ENCODE measurements around the gene MOB3B.

Gene MOB3B

DNA sequence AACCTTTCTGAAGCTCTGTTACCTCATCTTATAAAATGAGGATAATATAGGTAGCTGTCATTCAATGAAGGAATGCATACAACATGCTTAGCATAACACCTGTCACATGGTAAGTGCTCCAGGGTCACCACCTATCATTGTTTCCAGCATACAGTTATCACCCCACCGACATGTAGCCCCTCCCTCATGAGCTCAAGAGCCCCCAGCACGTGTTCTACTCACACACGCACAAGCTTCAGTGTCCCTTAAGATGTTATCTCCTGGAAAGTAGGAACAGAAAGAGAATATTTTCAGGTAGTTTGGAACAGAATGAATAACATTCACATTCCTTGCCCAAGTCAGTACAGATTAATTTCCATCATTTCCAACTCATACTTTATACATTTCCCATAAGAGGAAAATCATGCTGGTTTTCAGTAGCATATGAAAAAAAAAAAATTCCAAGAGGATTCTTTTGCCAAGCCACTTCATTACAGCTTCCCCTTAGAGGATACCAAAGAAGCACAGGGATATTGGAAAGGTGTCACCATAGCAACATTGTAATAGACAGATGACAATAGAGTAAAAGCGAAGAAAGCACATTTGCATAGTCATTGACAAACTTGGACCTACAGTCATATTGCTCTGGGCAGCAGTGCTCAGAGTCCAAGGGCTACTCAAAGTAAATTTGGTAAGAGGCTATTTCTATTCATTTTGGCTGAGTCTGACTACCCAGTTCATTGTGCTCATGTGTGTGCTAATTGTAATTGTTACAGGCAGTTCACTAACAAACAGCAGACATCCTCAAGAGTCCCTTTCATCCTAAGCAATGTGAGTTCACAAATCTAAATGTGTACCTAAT lies 1.5 kb upstream of the MOB3B start:
- no peak overlapping the region for H3K27ac ChIP-seq (ENCODE audit: low read length)
- peaks cover 16% of the 10 kb centered on the region for H3K27me3 ChIP-seq (ENCODE audit: control insufficient read depth, insufficient read depth, low read length)
- H3K9ac ChIP-seq (ENCODE audit: low read length): no peak overlapping the region
- peaks cover 10% of the 10 kb centered on the region for H3K4me1 ChIP-seq (ENCODE audit: control insufficient read depth, low read depth, low read length)
- no peak overlapping the region for H3K4me3 ChIP-seq (ENCODE audit: low read length)
- no peaks in the 10 kb centered on the region for H3K9me3 ChIP-seq (ENCODE audit: control insufficient read depth, low read depth, low read length)
- H3K36me3 ChIP-seq (ENCODE audit: control insufficient read depth, low read depth, low read length): no peaks in the 10 kb centered on the region

- Histone ChIP-seq H3K27ac (ENCODE audit: low read length) (peak overlapping the region; percentile 40), H3K36me3 (ENCODE audit: control insufficient read depth, low read depth, low read length) (peaks cover 2% of the 10 kb centered on the region), H3K9me3 (ENCODE audit: control insufficient read depth, low read depth, low read length) (no peaks in the 10 kb centered on the region), H3K27me3 (ENCODE audit: control insufficient read depth, insufficient read depth, low read length) (peaks cover 16% of the 10 kb centered on the region), H3K4me3 (ENCODE audit: low read length) (peak overlapping the region; percentile 87), H3K9ac (ENCODE audit: low read length) (peak overlapping the region; percentile 75), H3K4me1 (ENCODE audit: control insufficient read depth, low read depth, low read length) (peaks cover 14% of the 10 kb centered on the region)
Measured at GRCh38 chr9:27528886-27529315, 713 bp downstream of the MOB3B start.

- Histone ChIP-seq H3K9me3 (ENCODE audit: control insufficient read depth, low read depth, low read length) (no peaks in the 10 kb centered on the region), H3K36me3 (ENCODE audit: control insufficient read depth, low read depth, low read length) (peaks cover 2% of the 10 kb centered on the region), H3K4me3 (ENCODE audit: low read length) (peak overlapping the region; percentile 87), H3K4me1 (ENCODE audit: control insufficient read depth, low read depth, low read length) (peaks cover 19% of the 10 kb centered on the region), H3K27me3 (ENCODE audit: control insufficient read depth, insufficient read depth, low read length) (peaks cover 16% of the 10 kb centered on the region), H3K27ac (ENCODE audit: low read length) (peak overlapping the region; percentile 40), H3K9ac (ENCODE audit: low read length) (peak overlapping the region; percentile 75)
Measured at GRCh38 chr9:27528076-27528885, 1.3 kb downstream of the MOB3B start.

DNA sequence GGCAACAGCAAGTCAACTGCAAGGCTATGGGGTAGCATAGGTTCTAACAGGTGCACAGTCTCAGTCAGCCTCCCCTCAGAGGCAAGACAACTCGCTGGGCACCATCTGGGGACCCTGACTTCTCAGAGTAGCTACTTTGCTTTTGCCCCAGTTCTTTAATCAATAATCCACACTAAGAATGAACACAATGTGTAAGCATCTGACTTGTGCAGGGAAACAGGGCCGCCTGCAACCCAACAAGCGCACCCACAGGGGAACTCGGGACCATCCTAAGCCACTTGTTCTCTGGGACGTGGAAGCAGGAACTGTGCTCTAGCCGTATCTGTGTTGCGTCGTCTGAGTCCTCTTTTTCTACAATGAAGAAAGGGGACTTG lies 1.9 kb downstream of the MOB3B start:
- H3K27ac ChIP-seq (ENCODE audit: low read length): no peak overlapping the region
- H3K27me3 ChIP-seq (ENCODE audit: control insufficient read depth, insufficient read depth, low read length): peaks cover 16% of the 10 kb centered on the region
- H3K9me3 ChIP-seq (ENCODE audit: control insufficient read depth, low read depth, low read length): no peaks in the 10 kb centered on the region
- peak overlapping the region; percentile 75 for H3K9ac ChIP-seq (ENCODE audit: low read length)
- peaks cover 24% of the 10 kb centered on the region for H3K4me1 ChIP-seq (ENCODE audit: control insufficient read depth, low read depth, low read length)
- H3K36me3 ChIP-seq (ENCODE audit: control insufficient read depth, low read depth, low read length): peaks cover 2% of the 10 kb centered on the region
- peak overlapping the region; percentile 87 for H3K4me3 ChIP-seq (ENCODE audit: low read length)

DNA sequence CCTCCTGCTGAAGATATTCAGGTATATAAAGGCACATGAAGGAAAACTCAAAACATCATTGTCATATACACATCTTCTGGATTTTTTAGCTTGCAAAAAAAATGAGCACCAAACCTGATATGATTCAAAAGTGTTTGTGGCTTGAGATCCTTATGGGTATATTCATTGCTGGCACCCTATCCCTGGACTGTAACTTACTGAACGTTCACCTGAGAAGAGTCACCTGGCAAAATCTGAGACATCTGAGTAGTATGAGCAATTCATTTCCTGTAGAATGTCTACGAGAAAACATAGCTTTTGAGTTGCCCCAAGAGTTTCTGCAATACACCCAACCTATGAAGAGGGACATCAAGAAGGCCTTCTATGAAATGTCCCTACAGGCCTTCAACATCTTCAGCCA lies 5.4 kb downstream of the MOB3B start, which contains the start of gene IFNK:
TSS of gene IFNK (plus strand) at position 55 of the 400 bp plus-strand sequence. CDS start at position 102, 47 bp downstream.
- Histone ChIP-seq H3K36me3 (ENCODE audit: control insufficient read depth, low read depth, low read length) (peaks cover 2% of the 10 kb centered on the region), H3K4me3 (ENCODE audit: low read length) (no peak within 1 kb of the TSS), H3K9me3 (ENCODE audit: control insufficient read depth, low read depth, low read length) (no peaks in the 10 kb centered on the region), H3K27me3 (ENCODE audit: control insufficient read depth, insufficient read depth, low read length) (peaks cover 16% of the 10 kb centered on the region), H3K9ac (ENCODE audit: low read length) (no peak within 1 kb of the TSS), H3K4me1 (ENCODE audit: control insufficient read depth, low read depth, low read length) (peaks cover 24% of the 10 kb centered on the region), H3K27ac (ENCODE audit: low read length) (no peak within 1 kb of the TSS)

- peaks cover 16% of the 10 kb centered on the region for H3K27me3 ChIP-seq (ENCODE audit: control insufficient read depth, insufficient read depth, low read length)
- peaks cover 2% of the 10 kb centered on the region for H3K36me3 ChIP-seq (ENCODE audit: control insufficient read depth, low read depth, low read length)
- H3K9me3 ChIP-seq (ENCODE audit: control insufficient read depth, low read depth, low read length): no peaks in the 10 kb centered on the region
- no peak overlapping the region for H3K27ac ChIP-seq (ENCODE audit: low read length)
- no peak overlapping the region for H3K4me3 ChIP-seq (ENCODE audit: low read length)
- no peak overlapping the region for H3K9ac ChIP-seq (ENCODE audit: low read length)
- peaks cover 24% of the 10 kb centered on the region for H3K4me1 ChIP-seq (ENCODE audit: control insufficient read depth, low read depth, low read length)
Measured at GRCh38 chr9:27523141-27523540, 6.5 kb downstream of the MOB3B start.

GRCh38 chr9:27520986-27521385 lies 8.6 kb downstream of the MOB3B start:
- H3K4me3 ChIP-seq (ENCODE audit: low read length): no peak overlapping the region
- H3K36me3 ChIP-seq (ENCODE audit: control insufficient read depth, low read depth, low read length): peaks cover 2% of the 10 kb centered on the region

GRCh38 chr9:27519466-27520465 lies 9.8 kb downstream of the MOB3B start:
- H3K4me1 ChIP-seq (ENCODE audit: control insufficient read depth, low read depth, low read length): peaks cover 10% of the 10 kb centered on the region
- H3K9me3 ChIP-seq (ENCODE audit: control insufficient read depth, low read depth, low read length): no peaks in the 10 kb centered on the region
- no peaks in the 10 kb centered on the region for H3K27me3 ChIP-seq (ENCODE audit: control insufficient read depth, insufficient read depth, low read length)
- H3K9ac ChIP-seq (ENCODE audit: low read length): no peak overlapping the region
- no peak overlapping the region for H3K27ac ChIP-seq (ENCODE audit: low read length)
- peaks cover 2% of the 10 kb centered on the region for H3K36me3 ChIP-seq (ENCODE audit: control insufficient read depth, low read depth, low read length)
- no peak overlapping the region for H3K4me3 ChIP-seq (ENCODE audit: low read length)

More at GRCh38 chr9:27520986-27521385, 8.6 kb downstream of the MOB3B start:
- Histone ChIP-seq H3K9ac (ENCODE audit: low read length) (no peak overlapping the region), H3K27me3 (ENCODE audit: control insufficient read depth, insufficient read depth, low read length) (no peaks in the 10 kb centered on the region), H3K9me3 (ENCODE audit: control insufficient read depth, low read depth, low read length) (no peaks in the 10 kb centered on the region), H3K4me1 (ENCODE audit: control insufficient read depth, low read depth, low read length) (peaks cover 14% of the 10 kb centered on the region), H3K27ac (ENCODE audit: low read length) (no peak overlapping the region)

DNA sequence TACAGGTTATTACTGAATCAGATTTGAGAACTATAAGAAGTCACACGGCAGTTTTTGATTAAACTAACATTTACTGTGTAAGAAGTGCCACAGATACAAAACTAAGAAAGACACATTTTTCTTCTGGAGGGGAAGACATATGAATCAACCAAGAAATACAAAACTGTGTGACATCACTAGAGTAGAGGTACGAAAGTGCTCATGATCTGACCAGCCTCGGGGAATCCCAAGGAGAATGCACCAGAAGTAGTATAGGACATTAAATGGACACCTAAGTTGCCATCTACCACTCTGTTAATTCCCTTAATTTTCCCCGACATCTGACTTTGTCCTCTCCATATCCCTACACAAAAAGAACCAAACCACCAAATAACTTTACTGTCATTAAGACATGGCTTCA lies 10.8 kb downstream of the MOB3B start:
- peaks cover 10% of the 10 kb centered on the region for H3K4me1 ChIP-seq (ENCODE audit: control insufficient read depth, low read depth, low read length)
- H3K36me3 ChIP-seq (ENCODE audit: control insufficient read depth, low read depth, low read length): no peaks in the 10 kb centered on the region
- H3K27ac ChIP-seq (ENCODE audit: low read length): no peak overlapping the region
- no peaks in the 10 kb centered on the region for H3K27me3 ChIP-seq (ENCODE audit: control insufficient read depth, insufficient read depth, low read length)
- H3K4me3 ChIP-seq (ENCODE audit: low read length): no peak overlapping the region
- no peaks in the 10 kb centered on the region for H3K9me3 ChIP-seq (ENCODE audit: control insufficient read depth, low read depth, low read length)
- H3K9ac ChIP-seq (ENCODE audit: low read length): no peak overlapping the region

DNA sequence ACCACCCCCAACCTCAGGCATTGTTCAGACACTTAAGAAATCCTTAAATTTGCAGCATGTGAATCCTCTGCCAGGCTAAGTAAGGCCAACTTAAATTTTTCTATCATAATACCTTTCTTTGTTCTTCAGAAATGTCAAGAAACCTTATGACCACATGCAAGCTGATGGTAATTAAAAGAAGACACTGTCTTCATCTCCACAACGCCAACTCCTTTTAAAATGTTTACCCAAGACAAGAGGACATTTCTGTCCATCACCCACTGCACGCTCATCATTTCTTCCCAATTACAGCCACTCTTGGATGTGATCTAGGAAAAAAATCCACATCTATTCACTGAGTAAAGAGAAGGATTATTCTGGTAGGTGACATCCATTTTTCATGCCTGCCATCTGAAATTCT lies 11.6 kb downstream of the MOB3B start:
- no peaks in the 10 kb centered on the region for H3K36me3 ChIP-seq (ENCODE audit: control insufficient read depth, low read depth, low read length)
- no peak overlapping the region for H3K27ac ChIP-seq (ENCODE audit: low read length)
- no peak overlapping the region for H3K4me3 ChIP-seq (ENCODE audit: low read length)
- no peaks in the 10 kb centered on the region for H3K9me3 ChIP-seq (ENCODE audit: control insufficient read depth, low read depth, low read length)
- no peaks in the 10 kb centered on the region for H3K27me3 ChIP-seq (ENCODE audit: control insufficient read depth, insufficient read depth, low read length)
- H3K4me1 ChIP-seq (ENCODE audit: control insufficient read depth, low read depth, low read length): peaks cover 3% of the 10 kb centered on the region
- no peak overlapping the region for H3K9ac ChIP-seq (ENCODE audit: low read length)

DNA sequence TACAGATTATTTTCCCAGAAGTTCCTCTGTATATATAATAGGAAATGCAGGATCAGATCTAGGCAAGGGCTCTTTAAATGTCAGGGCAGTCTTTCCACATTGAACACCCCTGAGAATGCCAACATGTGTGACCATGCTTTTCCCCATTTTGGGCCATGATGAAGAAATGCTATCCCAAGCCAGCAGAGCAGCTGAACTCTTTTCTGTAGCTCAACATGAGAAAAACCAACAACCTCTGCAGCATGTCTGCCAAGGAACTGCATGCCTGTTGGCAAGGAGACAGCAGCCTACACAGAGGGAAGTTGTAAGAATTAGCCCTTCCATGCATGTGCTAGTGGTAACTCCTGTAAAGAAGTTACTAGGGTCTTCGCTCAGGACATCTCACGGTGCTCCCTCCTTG lies 15.1 kb downstream of the MOB3B start:
- no peaks in the 10 kb centered on the region for H3K4me1 ChIP-seq (ENCODE audit: control insufficient read depth, low read depth, low read length)
- H3K9ac ChIP-seq (ENCODE audit: low read length): no peak overlapping the region
- H3K27me3 ChIP-seq (ENCODE audit: control insufficient read depth, insufficient read depth, low read length): no peaks in the 10 kb centered on the region
- no peaks in the 10 kb centered on the region for H3K9me3 ChIP-seq (ENCODE audit: control insufficient read depth, low read depth, low read length)
- H3K27ac ChIP-seq (ENCODE audit: low read length): no peak overlapping the region
- H3K36me3 ChIP-seq (ENCODE audit: control insufficient read depth, low read depth, low read length): no peaks in the 10 kb centered on the region
- H3K4me3 ChIP-seq (ENCODE audit: low read length): no peak overlapping the region
